HG03103 (cell line): ENCODE measurements around the gene IFI27.
"Not testable (repeated sequence)": the region's sequence is repeated elsewhere in the genome, so short reads cannot be mapped to it uniquely, and the experiment has no call there.

ENCODE experiments used
- ATAC-seq: cut with Tn5 transposase; IDR thresholded peaks from one replicate; pipeline ENCODE4 v1.9.1; 2021; ENCODE audit warnings: low read depth; ENCODE audit not compliant: unreplicated experiment

The IFI27 gene

GRCh38 chr14:94145902-94146527 is 35.5 kb downstream of the IFI27 start:
- no peak for ATAC-seq

GRCh38 chr14:94152676-94153075 is 42.1 kb downstream of the IFI27 start:
- no peak for ATAC-seq

DNA sequence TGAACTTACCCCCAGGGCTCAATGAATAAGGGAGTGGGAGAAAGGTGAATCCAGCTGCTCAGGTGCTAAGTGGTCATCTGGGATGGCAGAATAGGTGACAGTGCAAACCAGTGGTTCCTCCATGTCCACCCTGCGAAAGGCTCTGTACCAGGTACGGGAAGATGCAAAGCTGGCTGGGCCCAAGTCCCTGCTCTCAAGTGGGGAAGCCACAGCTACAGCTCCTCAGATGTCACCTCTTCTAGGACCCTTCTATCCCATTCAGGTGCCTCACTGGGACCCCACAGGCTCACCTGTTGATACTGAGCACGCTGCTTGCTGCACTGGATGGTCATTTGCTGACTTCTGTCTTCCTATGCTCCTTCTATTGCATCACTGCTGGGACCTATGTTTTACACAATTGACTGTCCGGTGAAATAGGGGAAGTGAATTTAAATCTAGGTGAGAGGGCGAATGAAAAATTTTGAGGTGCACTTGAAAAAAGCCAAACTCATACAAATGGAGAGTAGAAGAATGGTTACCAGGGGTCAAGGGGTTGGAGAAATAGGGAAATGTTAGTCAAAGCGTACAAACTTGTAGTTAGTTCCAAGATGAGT is 43.3 kb downstream of the IFI27 start:
- no peak for ATAC-seq

DNA sequence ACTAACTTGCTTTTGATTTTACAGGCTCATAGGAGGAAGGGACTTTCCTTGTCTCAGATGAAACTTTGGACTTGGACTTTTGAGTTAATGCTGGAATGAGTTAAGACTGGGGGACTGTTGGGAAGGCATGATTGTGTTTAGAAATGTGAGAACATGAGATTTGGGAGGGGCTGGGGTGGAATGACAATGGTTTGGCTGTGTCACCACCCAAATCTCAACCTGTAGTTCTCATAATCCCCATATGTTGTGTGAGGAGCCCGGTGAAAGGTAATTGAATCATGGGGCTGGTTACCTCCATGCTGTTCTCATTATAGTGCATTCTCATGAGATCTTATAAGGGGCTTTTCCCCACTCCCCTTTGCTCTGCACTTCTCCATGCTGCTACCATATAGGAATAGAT is 45.6 kb downstream of the IFI27 start:
- ATAC-seq, result not testable (repeated sequence)

DNA sequence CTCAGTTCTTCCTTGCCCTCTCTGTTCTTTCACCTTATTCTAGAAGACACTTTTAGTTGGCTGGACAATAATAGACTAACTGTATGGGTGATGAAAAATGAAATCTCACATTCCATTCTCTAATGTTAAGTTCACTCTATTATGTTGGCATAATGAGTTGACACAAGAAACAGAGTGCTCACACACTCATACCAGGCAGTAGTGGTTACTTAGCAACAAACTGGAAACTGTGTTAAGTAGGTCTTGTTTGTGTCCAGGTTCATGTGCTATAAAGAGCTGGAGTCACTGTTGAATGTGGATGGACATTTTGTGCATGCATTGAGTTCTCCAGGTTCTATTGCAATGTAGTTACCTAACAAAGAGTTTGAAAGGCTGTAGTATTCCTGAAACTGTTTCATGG is 46.7 kb downstream of the IFI27 start:
- no peak for ATAC-seq

DNA sequence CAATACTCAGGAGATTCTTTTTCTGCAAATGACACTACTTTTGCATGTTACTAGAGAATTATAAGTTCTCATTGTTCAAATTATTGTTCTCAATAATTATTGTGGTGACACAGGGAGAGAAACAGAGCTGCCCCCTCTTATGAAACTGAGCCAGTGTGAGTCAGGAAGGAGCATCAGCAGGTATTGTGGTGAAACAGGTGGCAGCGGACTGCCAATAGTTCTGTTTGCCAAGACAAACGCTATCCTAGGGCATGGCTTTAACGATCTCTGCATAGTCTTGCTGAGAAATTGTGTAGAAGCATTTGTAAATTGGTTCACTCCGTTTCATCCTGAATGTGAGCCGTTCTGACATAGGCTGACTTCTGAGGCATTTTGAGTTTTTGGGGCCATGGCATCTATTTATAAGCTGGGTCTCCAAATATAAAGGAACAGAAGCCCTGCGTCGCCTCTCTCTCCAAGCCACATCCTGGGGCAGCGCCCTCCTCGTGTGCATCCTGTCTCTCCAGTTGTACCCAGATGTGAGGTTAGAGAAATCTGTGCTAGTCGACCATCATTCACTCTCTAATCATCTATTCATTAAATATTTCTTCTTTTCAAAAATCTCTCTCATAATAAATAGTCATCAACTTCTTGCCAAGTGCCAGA is 47.8 kb downstream of the IFI27 start:
- no peak for ATAC-seq

DNA sequence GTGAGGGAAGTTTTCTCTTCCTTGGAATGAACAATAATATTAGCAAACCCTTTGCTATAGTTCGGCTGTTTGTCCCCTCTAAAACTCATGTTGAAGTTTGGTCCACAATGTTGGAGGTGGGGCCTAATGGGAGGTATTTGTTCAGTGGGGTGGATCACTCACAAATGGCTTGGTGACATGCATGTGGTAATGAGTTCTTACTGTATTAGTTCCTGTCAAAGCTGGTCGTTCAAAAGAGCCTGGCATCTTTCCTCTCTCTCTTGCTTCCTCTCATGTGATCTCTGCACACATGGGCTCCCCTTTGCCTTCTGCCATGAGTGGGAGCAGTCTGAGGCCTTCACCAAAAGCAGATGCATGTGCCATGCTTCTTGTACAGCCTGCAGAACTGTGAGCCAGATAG is 50.5 kb downstream of the IFI27 start:
- ATAC-seq, result no peak

- no peak for ATAC-seq
Observed at GRCh38 chr14:94161981-94162380, 51.4 kb downstream of the IFI27 start.

DNA sequence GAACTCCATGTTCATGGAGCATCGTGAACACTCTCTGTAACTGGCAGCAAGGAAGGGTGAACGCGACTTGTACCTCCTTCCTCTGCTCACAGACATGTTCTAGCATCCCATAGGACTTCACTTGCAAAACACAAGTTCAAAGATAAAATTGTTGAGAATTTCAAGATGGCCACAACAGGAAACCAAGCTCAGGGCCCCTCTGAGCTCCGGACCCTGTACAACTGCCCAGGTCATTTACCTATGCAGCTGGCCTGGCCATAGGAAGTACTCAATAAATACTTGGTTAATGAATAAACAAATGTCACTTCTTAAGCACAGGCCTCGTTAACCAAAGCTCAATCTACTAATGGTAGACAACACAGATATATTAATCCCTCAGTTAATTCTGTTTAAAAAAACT is 51.9 kb downstream of the IFI27 start:
- no peak for ATAC-seq

DNA sequence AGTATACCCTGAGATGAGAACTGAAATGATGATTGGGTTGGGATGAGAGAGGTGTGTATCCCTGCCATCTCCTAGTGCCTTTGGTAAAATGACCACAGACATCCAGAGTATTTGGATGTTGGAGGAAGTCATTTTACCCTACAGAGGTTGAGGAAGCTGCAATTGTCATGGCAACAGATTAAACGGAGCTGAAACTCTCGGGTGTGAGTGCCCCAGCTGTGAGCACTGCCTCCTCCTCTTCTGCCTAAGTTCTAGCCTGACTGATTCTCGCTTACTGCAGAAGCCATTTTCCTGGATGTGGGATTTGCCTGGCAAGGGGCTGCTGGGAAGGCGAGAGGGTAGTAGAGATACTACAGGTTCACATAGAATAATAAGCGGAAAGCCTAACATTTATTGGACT is 53.3 kb downstream of the IFI27 start:
- ATAC-seq, result no peak

DNA sequence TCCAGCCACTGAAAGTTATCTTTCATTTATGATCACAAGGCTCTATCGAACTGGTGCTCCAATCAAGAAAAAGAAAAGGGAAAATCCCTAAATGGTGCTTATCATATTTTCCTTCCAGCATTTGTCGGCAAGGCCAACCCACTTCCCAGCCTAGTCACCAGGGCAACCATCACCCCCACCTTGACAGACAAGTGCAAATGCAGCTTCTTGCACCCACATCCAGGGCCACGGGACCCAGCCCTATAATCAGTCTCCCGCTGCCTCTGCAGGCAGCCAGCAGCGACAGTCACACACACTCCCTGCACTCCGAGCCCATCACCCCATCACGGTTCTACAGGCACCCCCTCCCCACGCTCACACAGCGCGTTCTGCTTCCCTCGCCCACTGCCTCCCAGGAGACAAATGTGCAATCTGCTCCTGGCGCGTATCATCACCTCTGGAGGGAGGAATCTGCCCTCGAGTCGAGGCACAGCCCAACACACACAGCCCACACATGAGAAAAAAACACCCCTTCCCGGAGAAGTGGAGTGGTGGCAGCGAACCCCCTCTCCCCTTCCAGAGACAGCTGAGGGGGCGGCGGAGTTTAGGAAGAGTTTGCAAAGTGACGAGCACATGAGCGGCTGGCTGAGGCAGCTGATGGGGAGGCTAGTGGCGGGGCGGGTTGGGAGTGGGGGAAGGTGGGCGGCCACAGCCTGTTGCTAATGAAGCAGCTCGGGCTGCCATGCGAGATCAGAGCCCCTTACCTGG is 54.3 kb downstream of the IFI27 start:
- ATAC-seq, result no peak

- ATAC-seq, result no peak
Observed at GRCh38 chr14:94165744-94166143, 55.2 kb downstream of the IFI27 start.
